Activated CD4-positive, CD25-positive, alpha-beta regulatory T cell treated with anti-CD3 and anti-CD28 coated beads, Interleukin-2, amount 50 U/mL, for 72 hours (primary cell): ENCODE results near the gene CSTF2.

Source experiments
- DNase-seq: peaks from one replicate; pipeline ENCODE4 v3.0.0; 2021

The CSTF2 gene

DNA sequence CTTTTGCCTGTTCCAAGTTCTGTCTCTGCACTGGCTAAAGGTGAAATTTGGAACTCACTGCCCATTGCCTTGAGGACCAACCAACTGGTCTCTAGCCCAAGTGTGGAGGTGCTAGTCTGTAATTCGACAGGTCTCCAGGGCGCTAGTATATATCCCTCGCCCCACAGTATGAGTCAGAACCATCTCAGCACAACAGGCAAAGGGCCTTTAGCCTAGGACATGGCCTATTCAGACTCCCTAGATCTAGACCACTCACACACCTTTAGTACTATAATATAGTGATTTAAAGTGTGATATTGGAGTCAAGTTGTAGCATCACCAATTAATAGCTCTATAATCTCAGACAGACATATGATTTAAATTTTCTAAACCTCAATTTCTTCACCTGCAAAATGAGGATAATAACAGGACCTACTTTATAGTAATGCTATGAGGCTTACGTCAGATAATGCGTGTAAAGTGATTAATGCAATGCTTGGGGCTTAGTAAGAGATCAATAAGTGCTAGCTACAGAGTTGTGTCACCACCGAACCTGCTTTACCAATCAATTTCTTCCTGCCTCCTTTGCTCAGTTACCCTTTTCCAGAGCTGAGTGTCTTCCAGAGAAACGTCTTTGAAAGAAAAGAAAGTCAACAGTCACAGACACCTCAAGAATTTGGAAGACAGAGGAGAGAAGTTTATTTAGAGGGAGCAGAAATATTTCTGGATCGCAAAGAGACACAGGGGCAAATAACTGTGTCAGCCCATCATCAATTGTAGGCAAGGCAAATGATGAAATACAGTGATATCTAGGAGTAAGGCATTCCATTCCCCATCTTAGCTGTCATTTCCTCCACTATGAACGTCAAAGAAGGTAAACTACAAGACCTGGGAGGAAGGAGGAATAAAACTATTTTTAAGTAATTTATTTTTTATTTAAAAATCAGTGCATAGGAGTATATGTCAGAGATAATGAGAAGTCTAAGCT, 51.7 kb downstream of the CSTF2 start:
- no peak for DNase-seq

DNA sequence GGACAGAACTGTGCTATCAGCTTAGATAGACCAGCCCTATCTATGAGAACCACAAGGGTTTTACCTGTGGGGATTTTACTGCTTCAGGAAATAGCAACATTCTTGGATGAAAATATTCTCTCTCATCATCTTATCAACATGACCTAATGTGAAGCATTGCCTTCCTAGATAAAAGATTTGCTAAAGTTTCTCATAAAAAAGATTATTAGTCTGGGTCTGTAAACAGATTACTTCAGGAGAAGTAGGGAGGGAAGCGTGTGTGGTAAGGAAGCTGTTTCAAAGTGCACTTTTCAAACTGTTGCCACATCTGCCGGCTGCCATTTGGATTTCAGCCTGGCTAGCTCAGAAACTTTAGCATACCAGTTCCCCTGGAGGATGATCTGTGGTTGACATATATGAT, 54.1 kb downstream of the CSTF2 start, which contains the start of gene NOX1:
NOX1 (minus strand) TSS at position 35 of the 400 bp plus-strand sequence. CDS start 220 bp downstream, outside the sequence.
- no peak for DNase-seq

DNA sequence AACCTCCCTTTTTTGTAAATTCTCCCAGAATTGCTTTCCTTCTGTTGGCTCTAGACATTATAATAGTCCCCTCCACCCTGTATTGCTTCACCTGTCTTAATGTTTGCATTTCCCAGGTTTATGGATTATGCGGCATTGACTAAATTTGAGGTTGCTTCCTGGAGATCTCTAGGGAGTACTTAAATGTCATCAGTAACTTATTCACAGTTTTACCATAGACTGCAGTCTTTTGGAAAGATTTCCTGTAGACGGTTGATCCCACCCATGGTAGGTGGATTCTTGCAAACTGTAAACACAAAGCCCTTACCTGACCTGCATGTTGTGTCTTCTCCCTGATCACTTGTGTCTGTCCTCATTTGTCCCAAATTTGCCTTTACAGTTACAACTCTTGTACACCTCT, 60.2 kb downstream of the CSTF2 start:
- no peak for DNase-seq

DNA sequence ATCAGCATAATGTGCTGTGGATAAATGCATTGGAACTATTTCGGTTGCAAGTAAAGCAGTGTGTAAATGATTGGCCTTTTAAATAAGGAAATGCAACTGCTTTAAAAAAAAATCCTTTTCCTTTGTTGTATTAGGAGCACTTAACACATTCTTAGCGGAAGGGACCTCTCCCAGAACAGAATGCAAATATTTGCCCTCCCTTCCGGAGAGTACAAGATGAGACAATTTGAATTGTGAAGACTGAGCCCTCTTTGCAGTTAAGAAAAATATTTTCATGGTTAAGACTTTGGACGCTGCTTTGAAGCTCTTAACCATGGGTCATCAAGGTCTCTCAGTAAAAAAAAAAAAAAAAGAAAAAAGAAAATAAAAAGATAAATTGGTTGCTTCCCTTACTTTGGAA, 63.5 kb downstream of the CSTF2 start:
- no peak for DNase-seq
